ENCODE results near the gene PCID2.

Gene PCID2

GRCh38 chr13:113148940-113149503, 59.4 kb downstream of the PCID2 start:
- no peak for DNase-seq (ENCODE audit: low read depth)

GRCh38 chr13:113148407-113148806, 60.1 kb downstream of the PCID2 start:
- DNase-seq (ENCODE audit: low read depth), result no peak

GRCh38 chr13:113147206-113147605, 61.3 kb downstream of the PCID2 start:
- DNase-seq (ENCODE audit: low read depth), result no peak

- no peak for DNase-seq (ENCODE audit: low read depth)
These were observed 61.7 kb downstream of the PCID2 start for GRCh38 chr13:113146750-113147149.

- no peak for DNase-seq (ENCODE audit: low read depth)
These were observed 62.4 kb downstream of the PCID2 start for GRCh38 chr13:113145911-113146598.

- no peak for DNase-seq (ENCODE audit: low read depth)
These were observed 63.0 kb downstream of the PCID2 start for GRCh38 chr13:113145496-113145895.

- no peak for DNase-seq (ENCODE audit: low read depth)
These were observed 64.2 kb downstream of the PCID2 start for GRCh38 chr13:113144255-113144629.

GRCh38 chr13:113143466-113144254, 64.8 kb downstream of the PCID2 start:
- no peak for DNase-seq (ENCODE audit: low read depth)

GRCh38 chr13:113142876-113143275, 65.6 kb downstream of the PCID2 start:
- no peak for DNase-seq (ENCODE audit: low read depth)

GRCh38 chr13:113141601-113141970, 66.9 kb downstream of the PCID2 start:
- no peak for DNase-seq (ENCODE audit: low read depth)

GRCh38 chr13:113140677-113141600, 67.5 kb downstream of the PCID2 start:
- no peak for DNase-seq (ENCODE audit: low read depth)

- no peak for DNase-seq (ENCODE audit: low read depth)
These were observed 68.9 kb downstream of the PCID2 start for GRCh38 chr13:113139577-113139976.

- DNase-seq (ENCODE audit: low read depth), result no peak
These were observed 69.5 kb downstream of the PCID2 start for GRCh38 chr13:113138792-113139551.

- DNase-seq (ENCODE audit: low read depth), result no peak
These were observed 70.7 kb downstream of the PCID2 start for GRCh38 chr13:113137691-113138298.

GRCh38 chr13:113135281-113135760, 73.1 kb downstream of the PCID2 start:
- DNase-seq (ENCODE audit: low read depth), result no peak

GRCh38 chr13:113129921-113130750, 78.3 kb downstream of the PCID2 start:
- no peak for DNase-seq (ENCODE audit: low read depth)

GRCh38 chr13:113129480-113129879, 79.0 kb downstream of the PCID2 start:
- no peak for DNase-seq (ENCODE audit: low read depth)

Measured in stromal cell of bone marrow (primary cell).